HFFc6 (cell line): ENCODE measurements around the gene SV2C. TPM values are rescaled to one million over a fixed set of nuclear protein-coding genes. Genes with fewer than 3 reads are reported as not detected.
"Not testable (repeated sequence)": the region's sequence is repeated elsewhere in the genome, so short reads cannot be mapped to it uniquely, and the experiment has no call there.

Experiments used
- DNase-seq: peaks from one replicate; pipeline ENCODE4 v3.0.0-alpha.2; 2018
- H3K27ac Mint-ChIP-seq: 2 replicates; pipeline ENCODE4 v1.8.0; 2020; ENCODE audit warnings: mild to moderate bottlenecking, mixed read lengths
- H3K27me3 Mint-ChIP-seq: 2 replicates; pipeline ENCODE4 v1.8.0; 2021; ENCODE audit warnings: mild to moderate bottlenecking, moderate library complexity, mixed read lengths; ENCODE audit not compliant: insufficient read depth
- H3K36me3 Mint-ChIP-seq: 2 replicates; pipeline ENCODE4 v1.8.0; 2021; ENCODE audit warnings: low read depth, mixed read lengths
- H3K4me1 Mint-ChIP-seq: 2 replicates; pipeline ENCODE4 v1.8.0; 2020; ENCODE audit warnings: low read depth, mixed read lengths
- H3K4me3 Mint-ChIP-seq: 2 replicates; pipeline ENCODE4 v1.8.0; 2020; ENCODE audit warnings: mild to moderate bottlenecking, moderate library complexity, mixed read lengths
- H3K9me3 Mint-ChIP-seq: 2 replicates; pipeline ENCODE4 v1.8.0; 2020; ENCODE audit warnings: mild to moderate bottlenecking, mixed read lengths
- CTCF ChIP-seq: fragments of 200-600 bp; sonication (generic); IDR thresholded peaks from 2 replicates; pipeline ENCODE4 v1.5.0; 2021; ENCODE audit warnings: antibody characterized with exemption, mild to moderate bottlenecking
- total RNA-seq, 6 experiments: library from RNA; stranded (reverse); fragmentation: NEBNext Ultra II Directional; extraction: Animal tissue kit (Norgen Biotek cat#: 25700); gene quantifications; 2 replicates in 1 of 6; 3 replicates in 5 of 6; pipeline ENCODE4 v1.2.3, GENCODE V29; 2021

SV2C gene
- total RNA-seq, 6 experiments from 2014 or later = not detected

GRCh38 chr5:76310208-76310607, 227.0 kb downstream of the SV2C start:
- H3K27me3 Mint-ChIP-seq = no peaks in the 10 kb centered on the region; the same call in 1 of the 2 replicates
- no peak overlapping the region for H3K27ac Mint-ChIP-seq
- no peak overlapping the region for H3K4me3 Mint-ChIP-seq

GRCh38 chr5:76312783-76313182, 229.6 kb downstream of the SV2C start:
- no peak for DNase-seq
- H3K36me3 Mint-ChIP-seq = no peaks in the 10 kb centered on the region
- peaks cover 4% of the 10 kb centered on the region; the same call in 1 of the 2 replicates for H3K9me3 Mint-ChIP-seq
- H3K4me3 Mint-ChIP-seq = no peak overlapping the region
- H3K4me1 Mint-ChIP-seq = no peaks in the 10 kb centered on the region
- TF ChIP-seq CTCF = no peak
- no peak overlapping the region for H3K27ac Mint-ChIP-seq
- peaks cover 5% of the 10 kb centered on the region for H3K27me3 Mint-ChIP-seq

More at GRCh38 chr5:76310208-76310607, 227.0 kb downstream of the SV2C start:
- DNase-seq = no peak
- no peak for TF ChIP-seq CTCF
- H3K9me3 Mint-ChIP-seq = peaks cover 4% of the 10 kb centered on the region; the same call in 1 of the 2 replicates
- no peaks in the 10 kb centered on the region for H3K4me1 Mint-ChIP-seq
- no peaks in the 10 kb centered on the region for H3K36me3 Mint-ChIP-seq

GRCh38 chr5:76314643-76315042, 231.5 kb downstream of the SV2C start:
- no peak for TF ChIP-seq CTCF
- Mint-ChIP-seq H3K9me3 (peaks cover 4% of the 10 kb centered on the region; the same call in 1 of the 2 replicates), H3K4me3 (no peak overlapping the region), H3K27me3 (peaks cover 5% of the 10 kb centered on the region), H3K4me1 (no peaks in the 10 kb centered on the region), H3K36me3 (no peaks in the 10 kb centered on the region), H3K27ac (no peak overlapping the region)
- DNase-seq = no peak

- Mint-ChIP-seq H3K9me3 (peaks cover 5% of the 10 kb centered on the region; the same call in 1 of the 2 replicates), H3K27ac (no peak overlapping the region), H3K4me1 (no peaks in the 10 kb centered on the region), H3K4me3 (no peak overlapping the region), H3K27me3 (peaks cover 6% of the 10 kb centered on the region; the same call in 1 of the 2 replicates), H3K36me3 (no peaks in the 10 kb centered on the region)
- TF ChIP-seq CTCF = no peak
- DNase-seq = no peak
Observed at GRCh38 chr5:76319673-76320072, 236.5 kb downstream of the SV2C start.

- not testable (repeated sequence) for H3K36me3 Mint-ChIP-seq, DNase-seq, H3K9me3 Mint-ChIP-seq, H3K4me1 Mint-ChIP-seq, H3K27ac Mint-ChIP-seq, H3K4me3 Mint-ChIP-seq
- H3K27me3 Mint-ChIP-seq = peaks cover 18% of the 10 kb centered on the region
Observed at GRCh38 chr5:76323494-76323893, 240.3 kb downstream of the SV2C start.

- Mint-ChIP-seq H3K27ac (no peak overlapping the region), H3K9me3 (peaks cover 5% of the 10 kb centered on the region; the same call in 1 of the 2 replicates), H3K36me3 (no peaks in the 10 kb centered on the region), H3K27me3 (peaks cover 16% of the 10 kb centered on the region), H3K4me3 (no peak overlapping the region), H3K4me1 (no peaks in the 10 kb centered on the region)
- DNase-seq = no peak
- no peak for TF ChIP-seq CTCF
Observed at GRCh38 chr5:76325326-76325725, 242.1 kb downstream of the SV2C start.
